ENCODE results near the gene AMFR. TPM values are rescaled to one million over a fixed set of nuclear protein-coding genes. Genes with fewer than 3 reads are reported as not detected.

Gene AMFR
- total and polyA plus RNA-seq, 2 of the 13 experiments (the other 11 are each of a cell fraction or from before 2014, with no cell fraction given), result 52.9 to 108 TPM

DNA sequence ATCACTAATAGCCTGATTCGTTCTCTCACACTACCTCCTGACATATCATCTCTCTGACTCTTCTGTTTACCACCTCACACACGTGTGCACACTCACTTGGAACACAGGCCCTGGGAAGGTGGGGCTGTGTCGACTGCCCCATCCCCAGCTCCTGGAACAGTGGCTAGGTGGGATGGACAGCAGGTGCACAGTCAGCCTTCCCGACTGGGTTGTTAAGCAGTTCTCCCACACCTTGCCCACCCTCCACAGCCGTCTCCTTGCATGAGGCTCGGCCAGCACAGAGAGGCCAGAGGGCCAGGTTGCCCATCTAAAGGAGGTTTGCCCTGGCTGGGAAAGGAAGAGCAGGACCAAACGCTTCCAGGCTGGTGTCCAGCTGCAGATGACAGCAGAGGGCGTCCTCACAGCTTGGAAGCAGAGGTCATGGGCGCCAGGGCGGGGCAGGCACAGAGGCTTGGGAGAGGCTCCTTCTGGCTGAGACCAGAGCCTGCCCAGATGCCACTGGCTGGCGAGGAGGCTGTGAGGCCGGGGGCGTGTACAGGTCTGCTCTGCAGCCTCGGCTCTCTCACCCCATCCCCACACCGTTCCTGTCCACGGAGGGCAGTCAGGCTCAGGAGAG, 92.8 kb downstream of the AMFR start (continued):
- TF ChIP-seq ZNF609 (CRISPR knock-in tag; IDR thresholded peaks at IDR 0.05; ENCODE audit: borderline replicate concordance), result 0 out of 2 replicates have a peak, but pooled peaks have one; percentile 38

DNA sequence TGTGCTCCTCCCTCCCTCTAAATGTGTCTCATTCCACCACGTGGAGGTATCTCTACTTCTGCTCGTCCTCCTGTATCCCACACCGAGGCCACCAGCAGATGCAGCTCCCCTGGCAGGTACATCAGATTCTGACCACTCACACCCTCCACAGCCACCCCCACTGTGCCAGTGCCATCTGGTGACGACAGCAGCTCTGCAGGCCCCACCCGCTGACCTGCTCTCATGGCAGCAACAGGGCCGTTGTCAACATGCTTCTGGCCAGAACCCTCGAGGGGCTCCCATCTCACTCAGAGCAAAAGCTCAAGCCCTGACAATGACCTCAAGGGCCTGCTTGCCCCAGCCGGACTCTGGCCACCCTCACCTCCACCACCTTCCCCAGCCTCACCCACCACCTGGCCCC, 93.4 kb downstream of the AMFR start:
- in situ Hi-C loops (cut with HindIII; ENCODE audit: extremely low pct_ligation_motif_present, low pct_unique_long_range_greater_than_20kb) (no loop called here), intact Hi-C loops (cut with micrococcal nuclease; ENCODE audit: unreplicated experiment) (loop anchor here (1.0 to 2.0 kb wide), 3 partner anchors 24 to 370 kb away; no protein-coding TSS in a partner anchor)
- Histone ChIP-seq H3K4me3 (replicated peaks in 1 of 3; ENCODE audit: insufficient read depth in 1 of 3, low read depth in 2 of 3, low read length in 3 of 3) (no peak overlapping the region), H3K27ac (ENCODE audit: extremely low read length, insufficient read depth, low read length) (no peak overlapping the region), H3K9me3 (ENCODE audit: low read length) (no peaks in the 10 kb centered on the region), H3K79me2 (ENCODE audit: insufficient read depth, low read length) (no peaks in the 10 kb centered on the region), H3K27me3 (ENCODE audit: control insufficient read depth in 1 of 2, insufficient read depth in 2 of 2, low read length in 2 of 2) (peaks cover 5 to 72% of the 10 kb centered on the region in 2 experiments; a peak in 4 of 5 replicates), H4K20me1 (ENCODE audit: insufficient read depth, low read length) (no peaks in the 10 kb centered on the region), H2AFZ (ENCODE audit: low read length) (no peak overlapping the region), H3K4me2 (ENCODE audit: low read depth, low read length) (no peak overlapping the region), H3K4me1 (ENCODE audit: insufficient read depth, low read length) (no peaks in the 10 kb centered on the region), H3K36me3 (replicated peaks in 1 of 2; ENCODE audit: control insufficient read depth in 1 of 2, insufficient read depth in 2 of 2, low read length in 2 of 2) (no peaks in the 10 kb centered on the region), H3K9ac (ENCODE audit: insufficient read depth, low read depth, low read length) (no peak overlapping the region)
- ATAC-seq (no peak), DNase-seq (ENCODE audit: low spot score) (no peak), FAIRE-seq (no peak)
- POLR2A ChIA-PET, result no interaction called here
- CTCF ChIA-PET (ENCODE audit: low intra/inter-chr PET ratio, low total read pairs), result interaction anchor here (4.2 kb wide), 1 partner anchor 25 kb away, joined by 58 read pairs; no protein-coding TSS in a partner anchor
- 20% methylated on average over 8 of the region's 8 CpGs for WGBS (ENCODE audit: low lambda C conversion rate)
- no TSS peak for BruUV-seq (replicated peaks)
- no peak for TF ChIP-seq ZNF383 (CRISPR knock-in tag; IDR thresholded peaks at IDR 0.05; ENCODE audit: borderline replicate concordance)
- TF ChIP-seq ZNF234 (CRISPR knock-in tag; conservative IDR thresholded peaks at IDR 0.05), result no peak
- TF ChIP-seq PRPF4 (IDR thresholded peaks at IDR 0.05; ENCODE audit: low read depth, low read length, poor library complexity, severe bottlenecking), result no peak
- TF ChIP-seq, protein P1, sequence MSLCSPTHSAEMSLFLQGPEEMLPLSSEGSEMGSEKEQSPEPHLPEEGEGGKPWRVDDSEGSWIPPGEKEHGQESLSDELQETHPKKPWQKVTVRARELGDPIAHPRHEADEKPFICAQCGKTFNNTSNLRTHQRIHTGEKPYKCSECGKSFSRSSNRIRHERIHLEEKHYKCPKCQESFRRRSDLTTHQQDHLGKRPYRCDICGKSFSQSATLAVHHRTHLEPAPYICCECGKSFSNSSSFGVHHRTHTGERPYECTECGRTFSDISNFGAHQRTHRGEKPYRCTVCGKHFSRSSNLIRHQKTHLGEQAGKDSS (CRISPR knock-in tag; IDR thresholded peaks at IDR 0.05; ENCODE audit: borderline replicate concordance, low read depth), result no peak
- no peak for TF ChIP-seq ZNF841 (CRISPR knock-in tag; IDR thresholded peaks at IDR 0.05; ENCODE audit: borderline replicate concordance)
- TF ChIP-seq, protein P2, sequence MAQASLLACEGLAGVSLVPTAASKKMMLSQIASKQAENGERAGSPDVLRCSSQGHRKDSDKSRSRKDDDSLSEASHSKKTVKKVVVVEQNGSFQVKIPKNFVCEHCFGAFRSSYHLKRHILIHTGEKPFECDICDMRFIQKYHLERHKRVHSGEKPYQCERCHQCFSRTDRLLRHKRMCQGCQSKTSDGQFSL (CRISPR knock-in tag; IDR thresholded peaks at IDR 0.05), result no peak
- no peak for TF ChIP-seq ZBTB38 (CRISPR knock-in tag; IDR thresholded peaks at IDR 0.05)
- no peak for TF ChIP-seq ZNF280D (CRISPR knock-in tag; IDR thresholded peaks at IDR 0.05)
- TF ChIP-seq REL (CRISPR knock-in tag; conservative IDR thresholded peaks at IDR 0.05), result no peak
- no peak for TF ChIP-seq ZNF747 (CRISPR knock-in tag; IDR thresholded peaks at IDR 0.05; ENCODE audit: borderline replicate concordance)
- no peak for TF ChIP-seq ZFP36 (IDR thresholded peaks at IDR 0.05; ENCODE audit: borderline replicate concordance, low read depth, low read length, partially characterized antibody)
- no peak for TF ChIP-seq KDM6A (CRISPR knock-in tag; IDR thresholded peaks at IDR 0.05; ENCODE audit: low read depth)
